Endothelial cell of umbilical vein (primary cell): ENCODE data around the gene SLC22A4. TPM values are rescaled to one million over a fixed set of nuclear protein-coding genes. Genes with fewer than 3 reads are reported as not detected.

ENCODE experiments used
- BruUV-seq: library from RNA; stranded (reverse); fragments of 400-500 nt; replicated peaks from 2 replicates; lab custom pipeline; 2021; lab: Mats Ljungman, UMichigan
- CTCF ChIA-PET: fragments of 300-600, 350-600 bp; sonication (Branson Sonifier 250); formaldehyde crosslinking; loops from one replicate; lab custom pipeline; 2021; ENCODE audit warnings: antibody characterized with exemption, inconsistent platforms; lab: Charles Lee
- POLR2A ChIA-PET: fragments of 300-600, 350-600 bp; sonication (Branson Sonifier 250); formaldehyde crosslinking; loops from one replicate; lab custom pipeline; 2021; ENCODE audit warnings: antibody characterized with exemption, inconsistent platforms; lab: Charles Lee
- DNase-seq: peaks from one replicate; pipeline ENCODE4 v3.0.0-alpha.2; 2011; ENCODE audit warnings: low read depth, low spot score
- FAIRE-seq: peaks from 2 replicates; lab custom pipeline; 2011; peaks lifted over from hg19 to GRCh38; lab: Jason Lieb, UNC
- H2AFZ ChIP-seq: 2 replicates; pipeline ENCODE4 v1.6.0; 2012; ENCODE audit warnings: low read depth, low read length, control low read depth, inconsistent platforms
- H3K27ac ChIP-seq: 2 replicates; pipeline ENCODE4 v1.5.1; 2011; ENCODE audit warnings: low read depth, mild to moderate bottlenecking, control low read depth, low read length, moderate library complexity; ENCODE audit not compliant: insufficient read depth
- H3K27me3 ChIP-seq, 2 experiments: 2 replicates each; pipeline versions ENCODE4 v1.6.0 to v1.6.1; 2011; ENCODE audit warnings: low read length in 2 of 2, mixed read lengths in 1 of 2; ENCODE audit not compliant: control insufficient read depth in 2 of 2, insufficient read depth in 2 of 2
- H3K36me3 ChIP-seq, 2 experiments: 2 replicates in 1 of 2; 3 replicates in 1 of 2; pipeline ENCODE4 v1.5.1; 2011; ENCODE audit warnings: low read length in 2 of 2, mild to moderate bottlenecking in 1 of 2, moderate library complexity in 1 of 2; ENCODE audit not compliant: control insufficient read depth in 2 of 2, insufficient read depth in 2 of 2; ENCODE audit errors: extremely low read depth in 1 of 2
- H3K4me1 ChIP-seq: 3 replicates; pipeline ENCODE4 v1.5.1; 2011; ENCODE audit warnings: mild to moderate bottlenecking, low read length; ENCODE audit not compliant: control insufficient read depth, insufficient read depth; ENCODE audit errors: extremely low read depth
- H3K4me2 ChIP-seq: 2 replicates; pipeline ENCODE4 v1.6.1; 2011; ENCODE audit warnings: low read length, control low read depth, mixed read lengths; ENCODE audit not compliant: insufficient read depth
- H3K4me3 ChIP-seq, 3 experiments: fragments of 200-600 bp in 1 of 3; sonication (generic), shearing (Covaris generic) in 1 of 3; replicated peaks in 1 of 3; 2 replicates each; pipeline ENCODE4 v1.5.1; 2011 to 2016; ENCODE audit warnings: control low read depth in 3 of 3, low read length in 3 of 3, mild to moderate bottlenecking in 2 of 3, inconsistent platforms in 1 of 3, low read depth in 1 of 3, moderate library complexity in 1 of 3; ENCODE audit not compliant: insufficient read depth in 1 of 3
- H3K79me2 ChIP-seq: 2 replicates; pipeline ENCODE4 v1.6.0; 2012; ENCODE audit warnings: low read length, inconsistent platforms; ENCODE audit not compliant: control insufficient read depth, insufficient read depth
- H3K9ac ChIP-seq: replicated peaks from 2 replicates; pipeline ENCODE3; 2011; ENCODE audit warnings: low read length, control low read depth; ENCODE audit not compliant: insufficient read depth; ENCODE audit errors: extremely low read depth
- H3K9me1 ChIP-seq: replicated peaks from 3 replicates; pipeline ENCODE4 v1.6.0; 2011; ENCODE audit warnings: mild to moderate bottlenecking, low read length; ENCODE audit not compliant: control insufficient read depth, insufficient read depth; ENCODE audit errors: extremely low read depth
- H3K9me3 ChIP-seq: replicated peaks from 2 replicates; pipeline ENCODE4 v1.5.1; 2012; ENCODE audit warnings: low read length, inconsistent platforms; ENCODE audit not compliant: control insufficient read depth, insufficient read depth
- H4K20me1 ChIP-seq: replicated peaks from 2 replicates; pipeline ENCODE3; 2011; ENCODE audit warnings: mild to moderate bottlenecking, low read length; ENCODE audit not compliant: control insufficient read depth, insufficient read depth; ENCODE audit errors: extremely low read depth
- CTCF ChIP-seq, 2 donors: IDR thresholded peaks; 1 replicate in 1 of 2; 2 replicates in 1 of 2; pipeline ENCODE4 v1.5.1; 2011; ENCODE audit warnings: low read length in 2 of 2, mild to moderate bottlenecking in 2 of 2, moderate library complexity in 2 of 2, control low read depth in 1 of 2, inconsistent platforms in 1 of 2, low read depth in 1 of 2; ENCODE audit not compliant: insufficient read depth in 1 of 2; ENCODE audit errors: extremely low read depth in 1 of 2
- EZH2 ChIP-seq: IDR thresholded peaks from 2 replicates; pipeline ENCODE4 v1.6.1; 2012; ENCODE audit warnings: borderline replicate concordance, low read depth, mild to moderate bottlenecking, moderate library complexity, low read length, inconsistent platforms; ENCODE audit not compliant: severe bottlenecking
- FOS ChIP-seq: IDR thresholded peaks from 2 replicates; pipeline ENCODE4 v1.6.1; 2011; ENCODE audit warnings: mild to moderate bottlenecking, low read length, moderate library complexity, borderline replicate concordance; ENCODE audit not compliant: insufficient read depth
- MAX ChIP-seq: IDR thresholded peaks from 2 replicates; pipeline ENCODE4 v1.6.1; 2011; ENCODE audit not compliant: insufficient read depth, insufficient read length
- POLR2AphosphoS5 ChIP-seq: IDR thresholded peaks from 2 replicates; pipeline ENCODE4 v1.6.1; 2012; ENCODE audit warnings: low read depth, mild to moderate bottlenecking, control low read depth, low read length, moderate library complexity; ENCODE audit not compliant: insufficient read depth
- dilution Hi-C: fragments of 300-500 bp; cut with MboI; formaldehyde crosslinking; loops from one replicate; pipeline ENCODE4 v1.15.0; 2019; ENCODE audit warnings: low sequenced_read_pairs; ENCODE audit not compliant: extremely low pct_ligation_motif_present
- intact Hi-C: fragments of 100-400 bp; cut with micrococcal nuclease; formaldehyde crosslinking; loops from one replicate; pipeline ENCODE4 v1.10.0; 2022
- polyA plus RNA-seq, 4 experiments: library from polyadenylated mRNA; depleted of rRNA in 3 of 4; stranded (reverse) in 3 of 4; unstranded in 1 of 4; fragments of >200 nt; gene quantifications; 2 replicates each; pipeline versions ENCODE4 v1.2.1 to v1.2.3, GENCODE V29; 2011 to 2012; ENCODE audit warnings: missing spikeins in 1 of 4
- total RNA-seq: library from RNA; stranded (reverse); gene quantifications from 2 replicates; pipeline ENCODE4 v1.2.3, GENCODE V29; 2021

The SLC22A4 gene
- total and polyA plus RNA-seq, 2 donors (not counting 3 experiments of a cell fraction or from before 2014, with no cell fraction given): 4.9 to 6.9 TPM

- Histone ChIP-seq H3K36me3 (peaks cover 0 to 1% of the 10 kb centered on the region in 2 experiments), H3K9ac (no peak overlapping the region), H3K27me3 (no peaks in the 10 kb centered on the region), H3K4me1 (no peaks in the 10 kb centered on the region), H3K9me3 (no peaks in the 10 kb centered on the region), H3K27ac (no peak overlapping the region), H3K4me2 (no peak overlapping the region), H3K79me2 (no peaks in the 10 kb centered on the region), H3K4me3 (no peak overlapping the region), H2AFZ (no peak overlapping the region), H3K9me1 (no peaks in the 10 kb centered on the region), H4K20me1 (no peaks in the 10 kb centered on the region)
- no peak for FAIRE-seq
- BruUV-seq: no TSS peak
- ChIA-PET POLR2A (no interaction called here), CTCF (interaction anchor here (0.8 kb wide), 1 partner anchor 24 kb away, joined by 3 read pairs; the partner anchor contains the start of gene SLC22A5)
- intact Hi-C loops (no loop called here), dilution Hi-C loops (no loop called here)
- TF ChIP-seq FOS (no peak), CTCF (IDR thresholded peaks at IDR 0.05; ENCODE audit: extremely low read depth in 1 of 2, insufficient read depth in 1 of 2, low read depth in 1 of 2, low read length in 2 of 2) (no peak), MAX (no peak), POLR2AphosphoS5 (no peak), EZH2 (no peak)
- no peak for DNase-seq
Observed at GRCh38 chr5:132344775-132345514, 50.8 kb downstream of the SLC22A4 start.
